Central memory CD8-positive, alpha-beta T cell (primary cell): Measurements from ENCODE around the gene CD99.

ENCODE experiments used
- ATAC-seq: fragments of 150-1000 bp; cut with Tn5 transposase; replicated peaks from 2 replicates; pipeline ENCODE4 v1.10.0; 2022; ENCODE audit warnings: mild to moderate bottlenecking, moderate FRiP score, moderate number of reproducible peaks; ENCODE audit not compliant: poor library complexity, severe bottlenecking; ENCODE audit errors: extremely low read depth
- DNase-seq, 2 donors: peaks; one replicate each; pipeline ENCODE4 v3.0.0; 2021; ENCODE audit warnings: low spot score in 2 of 2
- H3K27ac Mint-ChIP-seq: one replicate; pipeline ENCODE4 v1.8.0; 2022; ENCODE audit warnings: low read depth, mild to moderate bottlenecking, moderate library complexity, mixed read lengths
- H3K27me3 Mint-ChIP-seq: one replicate; pipeline ENCODE4 v1.8.0; 2022; ENCODE audit warnings: mixed read lengths
- H3K36me3 Mint-ChIP-seq: one replicate; pipeline ENCODE4 v1.8.0; 2022; ENCODE audit warnings: mild to moderate bottlenecking, moderate library complexity, mixed read lengths; ENCODE audit not compliant: insufficient read depth
- H3K4me1 Mint-ChIP-seq: one replicate; pipeline ENCODE4 v1.8.0; 2022; ENCODE audit warnings: mixed read lengths
- H3K4me3 Mint-ChIP-seq: one replicate; pipeline ENCODE4 v1.8.0; 2022; ENCODE audit warnings: mild to moderate bottlenecking, moderate library complexity, mixed read lengths
- H3K9me3 Mint-ChIP-seq: one replicate; pipeline ENCODE4 v1.8.0; 2022; ENCODE audit warnings: mixed read lengths

The CD99 gene

DNA sequence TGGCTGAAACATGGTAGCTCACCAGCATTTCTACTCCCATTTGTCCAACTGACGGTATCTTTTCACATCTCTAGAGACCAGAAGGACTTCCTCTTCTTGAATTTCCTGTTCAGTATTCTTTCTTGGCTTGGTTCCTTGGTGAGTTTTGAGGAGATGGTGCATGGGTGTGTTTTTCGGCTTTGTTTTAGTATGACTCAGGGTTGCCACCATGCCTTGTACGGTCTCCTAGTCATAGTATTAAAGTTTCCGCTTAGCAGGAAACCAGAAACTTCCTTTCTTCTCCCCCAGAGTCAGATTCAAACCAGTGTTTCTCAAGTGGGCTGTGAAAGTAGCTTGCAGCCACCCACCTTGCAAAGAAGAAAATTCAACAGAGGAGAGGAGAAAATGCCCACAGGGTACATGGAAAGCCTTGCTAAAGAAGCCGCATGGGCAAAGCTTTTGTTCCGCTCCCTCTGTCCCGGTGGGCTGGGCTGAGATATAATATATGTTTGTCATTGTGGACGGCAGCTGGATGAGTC is 5.7 kb downstream of the CD99 start:
- peak; percentile 83 for ATAC-seq
- Mint-ChIP-seq H3K9me3 (no peaks in the 10 kb centered on the region), H3K27ac (peak overlapping the region; percentile 90), H3K4me3 (peak overlapping the region; percentile 97), H3K4me1 (peaks cover 99% of the 10 kb centered on the region), H3K27me3 (no peaks in the 10 kb centered on the region), H3K36me3 (peaks cover 63% of the 10 kb centered on the region)
- peak in 1 of 2 donors; percentile 68 for DNase-seq

DNA sequence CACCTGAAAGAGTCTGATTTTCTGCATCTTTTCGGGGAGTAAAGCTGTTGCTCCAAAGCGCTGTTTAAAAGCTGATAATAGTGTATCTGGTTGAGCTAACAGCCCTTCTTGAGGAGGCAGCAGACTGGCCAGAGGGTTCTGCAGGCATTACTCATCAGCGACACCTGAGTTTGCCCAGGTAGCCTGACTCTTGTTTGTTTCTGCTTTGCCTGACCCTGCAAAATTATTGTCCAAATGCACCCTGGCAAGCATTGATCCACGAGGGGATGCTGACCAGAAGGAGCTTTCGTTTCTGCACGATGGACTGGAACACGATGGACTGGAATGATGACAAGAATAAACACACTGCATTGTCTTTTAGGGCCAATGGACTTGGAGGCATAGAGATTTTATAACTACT is 6.2 kb downstream of the CD99 start:
- Mint-ChIP-seq H3K4me3 (peak overlapping the region; percentile 97), H3K27me3 (no peaks in the 10 kb centered on the region), H3K27ac (peak overlapping the region; percentile 90), H3K36me3 (peaks cover 62% of the 10 kb centered on the region), H3K9me3 (no peaks in the 10 kb centered on the region), H3K4me1 (peaks cover 100% of the 10 kb centered on the region)
- DNase-seq: no peak
- peak; percentile 5 for ATAC-seq

DNA sequence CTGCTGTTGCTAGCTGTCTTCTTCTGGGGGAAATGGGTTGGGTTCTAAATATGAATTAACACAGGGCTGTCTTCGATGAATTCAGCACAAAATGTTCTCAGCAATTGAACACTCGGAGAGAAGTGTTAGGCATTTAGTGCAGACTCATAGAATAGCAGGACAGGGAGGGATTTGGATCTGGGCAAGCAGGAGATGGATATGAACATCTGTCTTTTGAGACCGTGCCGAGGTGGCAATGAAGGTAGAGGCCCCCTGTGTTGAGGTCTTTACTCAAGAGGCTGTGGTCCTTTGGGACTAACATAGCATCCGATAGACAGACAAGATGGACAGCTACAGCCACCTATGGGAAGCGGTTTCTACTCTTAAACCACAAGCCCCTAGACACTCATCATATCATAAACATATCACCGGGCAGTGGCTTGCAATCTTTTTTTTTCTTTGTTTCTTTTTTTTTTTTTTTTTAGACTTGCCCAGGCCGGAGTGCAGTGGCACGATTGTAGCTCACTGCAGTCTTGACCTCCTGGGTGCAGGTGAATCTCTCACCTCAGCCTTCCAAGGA is 6.7 kb downstream of the CD99 start:
- ATAC-seq (no peak), DNase-seq (no peak)
- peaks cover 97% of the 10 kb centered on the region for H3K4me1 Mint-ChIP-seq
- H3K9me3 Mint-ChIP-seq: no peaks in the 10 kb centered on the region
- peak overlapping the region; percentile 97 for H3K4me3 Mint-ChIP-seq
- H3K36me3 Mint-ChIP-seq: peaks cover 60% of the 10 kb centered on the region
- H3K27ac Mint-ChIP-seq: peak overlapping the region; percentile 90
- no peaks in the 10 kb centered on the region for H3K27me3 Mint-ChIP-seq

DNA sequence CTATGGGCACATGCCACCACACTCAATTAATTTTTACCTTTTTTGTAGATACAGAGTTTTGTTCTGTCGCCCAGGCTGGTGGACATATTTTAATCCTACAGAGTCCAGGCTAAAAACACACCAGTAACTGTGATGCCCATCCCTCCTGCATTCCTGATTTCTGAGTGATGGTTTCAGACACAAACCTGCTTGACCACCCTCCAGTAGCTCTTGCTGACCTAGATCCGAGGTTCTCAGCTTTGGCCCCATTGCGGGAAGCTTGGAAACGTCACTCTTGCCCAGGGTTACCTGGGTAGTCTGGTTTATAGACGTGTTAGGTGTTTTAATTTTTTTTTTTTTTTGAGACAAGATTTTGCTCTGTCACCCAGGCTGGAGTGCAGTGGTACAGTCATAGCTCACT is 7.5 kb downstream of the CD99 start:
- H3K9me3 Mint-ChIP-seq: no peaks in the 10 kb centered on the region
- H3K4me3 Mint-ChIP-seq: peak overlapping the region; percentile 97
- H3K27ac Mint-ChIP-seq: peak overlapping the region; percentile 90
- H3K4me1 Mint-ChIP-seq: peaks cover 96% of the 10 kb centered on the region
- H3K27me3 Mint-ChIP-seq: no peaks in the 10 kb centered on the region
- no peak for DNase-seq
- peaks cover 61% of the 10 kb centered on the region for H3K36me3 Mint-ChIP-seq
- ATAC-seq: no peak

DNA sequence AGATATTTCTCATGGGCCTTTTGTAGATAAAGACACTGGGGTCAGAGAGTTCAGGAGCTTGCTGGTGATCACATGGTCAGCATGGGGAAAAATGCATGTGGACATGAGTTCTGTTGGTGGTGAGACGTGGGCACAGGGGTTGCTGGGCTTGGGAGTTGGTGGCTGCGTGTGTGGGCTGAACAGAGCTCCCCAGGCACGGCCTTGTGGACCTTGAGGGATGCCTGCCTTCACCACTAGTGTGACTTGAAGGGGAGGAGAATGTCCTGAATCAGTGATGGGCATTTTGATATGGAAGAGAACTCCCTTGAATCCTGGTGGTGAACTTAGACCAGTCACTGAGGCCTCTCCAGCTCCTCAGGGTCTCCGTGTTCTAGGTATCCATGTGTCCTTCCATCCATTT is 8.9 kb downstream of the CD99 start:
- no peak for DNase-seq
- peaks cover 59% of the 10 kb centered on the region for H3K36me3 Mint-ChIP-seq
- H3K9me3 Mint-ChIP-seq: no peaks in the 10 kb centered on the region
- H3K27me3 Mint-ChIP-seq: no peaks in the 10 kb centered on the region
- H3K4me3 Mint-ChIP-seq: peak overlapping the region; percentile 97
- H3K4me1 Mint-ChIP-seq: peaks cover 96% of the 10 kb centered on the region
- H3K27ac Mint-ChIP-seq: peak overlapping the region; percentile 90
- ATAC-seq: no peak

DNA sequence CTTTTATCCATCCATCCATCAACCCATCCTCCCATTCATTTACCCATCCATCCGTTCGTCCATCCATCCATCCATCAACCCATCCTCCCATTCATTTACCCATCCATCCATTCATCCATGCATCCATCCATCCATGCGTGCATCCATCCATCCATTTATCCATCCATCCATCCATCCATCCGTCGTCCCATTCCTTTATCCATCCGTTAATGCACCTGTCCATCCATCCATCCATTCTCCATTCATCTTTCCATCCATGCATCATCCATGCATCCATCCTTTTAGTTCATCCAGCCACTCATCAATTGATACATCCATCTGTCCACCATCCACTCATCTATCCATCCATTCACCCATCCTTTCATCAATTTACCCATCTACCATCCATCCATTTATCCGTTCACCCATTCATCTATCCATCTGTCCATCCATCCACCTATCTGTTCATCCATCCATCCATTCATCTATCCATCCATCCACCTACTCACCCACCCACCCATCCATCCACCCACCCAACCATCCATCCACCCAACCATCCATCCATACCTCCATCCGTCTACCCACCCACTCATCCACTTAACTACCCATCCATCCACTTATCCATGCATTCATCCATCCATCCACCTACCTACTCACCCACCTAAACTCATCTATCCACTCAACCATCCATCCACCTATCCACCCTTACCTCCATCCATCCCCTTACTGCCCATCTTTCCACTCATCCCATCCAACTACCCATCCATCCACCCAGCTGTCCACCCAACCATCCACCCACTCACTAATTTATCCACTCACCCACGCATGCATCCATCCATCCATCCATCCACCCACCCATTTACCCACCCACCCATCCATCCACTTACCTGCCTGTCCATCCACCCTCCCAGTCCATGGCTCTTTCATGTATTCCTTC is 9.6 kb downstream of the CD99 start:
- Mint-ChIP-seq H3K4me1 (peaks cover 95% of the 10 kb centered on the region), H3K27ac (peak overlapping the region; percentile 90), H3K27me3 (no peaks in the 10 kb centered on the region), H3K9me3 (no peaks in the 10 kb centered on the region), H3K4me3 (peak overlapping the region; percentile 97), H3K36me3 (peaks cover 61% of the 10 kb centered on the region)
- DNase-seq: no peak
- no peak for ATAC-seq

DNA sequence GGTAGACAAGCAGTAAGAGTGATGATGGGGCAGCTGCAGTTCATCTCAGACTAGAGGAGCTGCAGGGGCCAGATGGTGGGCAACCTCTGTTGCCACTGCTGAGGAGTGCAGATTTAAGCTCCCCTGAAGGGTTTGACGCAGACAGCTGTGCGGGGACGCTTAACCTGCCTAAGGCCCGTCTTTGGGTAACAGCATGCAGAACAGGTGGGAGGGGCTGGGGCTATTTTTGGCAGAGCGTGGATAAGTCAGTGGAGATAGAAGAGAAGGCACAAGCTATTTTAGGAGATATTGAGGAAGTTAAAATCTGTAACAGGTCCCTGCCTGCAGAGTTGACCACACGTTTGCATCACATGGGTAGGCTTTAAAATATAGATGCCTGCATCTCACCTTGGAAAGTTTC is 10.5 kb downstream of the CD99 start:
- peaks cover 62% of the 10 kb centered on the region for H3K36me3 Mint-ChIP-seq
- ATAC-seq (no peak), DNase-seq (no peak)
- H3K9me3 Mint-ChIP-seq: no peaks in the 10 kb centered on the region
- H3K27ac Mint-ChIP-seq: peak overlapping the region; percentile 90
- H3K4me1 Mint-ChIP-seq: peaks cover 86% of the 10 kb centered on the region
- H3K4me3 Mint-ChIP-seq: peak overlapping the region; percentile 97
- H3K27me3 Mint-ChIP-seq: no peaks in the 10 kb centered on the region

DNA sequence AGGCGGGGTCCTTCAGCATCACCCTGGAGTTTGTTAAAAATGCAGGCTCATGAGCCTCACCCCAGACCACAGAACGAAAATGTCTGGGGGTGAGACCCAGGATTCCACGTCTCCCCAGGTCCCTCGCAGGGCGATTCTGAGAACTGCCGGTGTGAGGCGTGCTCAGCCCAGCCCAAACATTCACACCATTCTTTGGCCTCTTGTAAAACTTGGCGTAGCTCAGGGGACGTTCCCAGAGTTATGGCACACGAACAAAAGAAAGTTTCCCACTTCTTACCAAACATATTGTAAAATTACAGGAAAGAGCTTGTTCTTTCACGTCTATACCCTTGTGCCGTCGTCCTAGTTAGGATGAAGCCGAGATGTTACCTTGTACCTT is 12.9 kb downstream of the CD99 start:
- peaks cover 84% of the 10 kb centered on the region for H3K4me1 Mint-ChIP-seq
- no peaks in the 10 kb centered on the region for H3K9me3 Mint-ChIP-seq
- H3K27me3 Mint-ChIP-seq: no peaks in the 10 kb centered on the region
- H3K27ac Mint-ChIP-seq: peak overlapping the region; percentile 90
- no peak for DNase-seq
- peaks cover 57% of the 10 kb centered on the region for H3K36me3 Mint-ChIP-seq
- H3K4me3 Mint-ChIP-seq: peak overlapping the region; percentile 97
- ATAC-seq: no peak

DNA sequence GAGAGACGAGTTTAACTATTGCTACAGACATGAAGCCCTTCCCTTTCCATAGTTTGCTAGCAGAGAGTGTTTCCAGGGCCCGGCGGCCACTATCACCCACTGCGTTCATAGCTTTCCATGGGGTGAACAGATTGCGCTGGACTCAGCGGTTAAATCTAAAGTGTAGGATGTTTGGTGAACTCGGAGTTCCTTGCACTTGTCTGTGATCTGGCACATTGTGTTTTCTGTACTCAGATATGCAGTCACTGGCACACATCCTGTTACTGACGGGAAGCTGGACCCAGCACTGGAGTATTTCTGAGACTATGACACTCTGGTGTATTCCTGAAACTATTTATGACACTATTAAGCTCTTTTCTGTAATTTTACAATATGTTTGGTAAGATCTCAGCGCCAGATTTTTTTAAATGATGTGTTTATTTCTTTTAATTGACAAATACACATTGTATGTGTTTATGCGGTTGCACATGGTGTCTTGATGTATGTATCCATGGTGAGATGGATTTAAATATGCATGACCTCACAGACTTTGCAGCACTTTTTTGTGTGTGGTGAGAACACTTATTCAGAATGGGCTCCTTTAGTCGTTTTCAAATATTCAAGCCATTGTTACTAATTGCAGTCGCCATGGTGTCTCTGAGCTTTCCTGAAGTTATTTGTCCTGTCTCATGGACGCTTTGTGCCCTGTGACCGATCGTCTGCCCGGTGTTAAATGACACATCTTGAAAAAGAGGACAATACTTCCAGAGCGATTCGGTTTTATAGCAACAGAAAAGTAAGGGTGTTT is 14.1 kb downstream of the CD99 start:
- peak overlapping the region; percentile 97 for H3K4me3 Mint-ChIP-seq
- H3K36me3 Mint-ChIP-seq: peaks cover 52% of the 10 kb centered on the region
- H3K27me3 Mint-ChIP-seq: no peaks in the 10 kb centered on the region
- no peak for ATAC-seq
- DNase-seq: no peak
- no peaks in the 10 kb centered on the region for H3K9me3 Mint-ChIP-seq
- peak overlapping the region; percentile 90 for H3K27ac Mint-ChIP-seq
- H3K4me1 Mint-ChIP-seq: peaks cover 84% of the 10 kb centered on the region

DNA sequence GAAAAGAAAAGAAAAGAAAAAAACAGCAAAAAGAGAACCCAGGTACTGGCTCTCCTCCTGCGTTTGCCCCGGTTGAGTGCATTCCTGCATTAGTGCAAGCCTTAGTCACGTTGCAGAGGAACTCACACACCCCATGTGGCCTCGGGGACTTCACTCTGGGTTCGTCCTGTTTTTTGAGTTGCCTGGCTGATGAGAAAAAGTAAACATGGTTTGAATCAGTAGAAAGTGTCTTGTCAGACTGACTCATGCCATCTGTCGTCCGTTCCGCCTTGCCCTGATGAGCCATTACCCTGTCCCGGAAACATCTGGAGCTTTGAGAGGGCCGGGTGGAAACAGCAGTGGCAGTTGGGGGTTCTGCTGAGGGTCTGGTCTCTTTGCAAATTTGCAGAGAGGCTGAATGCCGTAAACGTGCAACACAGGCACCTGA is 16.3 kb downstream of the CD99 start:
- Mint-ChIP-seq H3K27me3 (no peaks in the 10 kb centered on the region), H3K4me1 (peaks cover 68% of the 10 kb centered on the region), H3K27ac (peak overlapping the region; percentile 91), H3K36me3 (peaks cover 47% of the 10 kb centered on the region), H3K9me3 (no peaks in the 10 kb centered on the region), H3K4me3 (peak overlapping the region; percentile 77)
- peak; percentile 61 for ATAC-seq
- peak in 1 of 2 donors; percentile 56 for DNase-seq

DNA sequence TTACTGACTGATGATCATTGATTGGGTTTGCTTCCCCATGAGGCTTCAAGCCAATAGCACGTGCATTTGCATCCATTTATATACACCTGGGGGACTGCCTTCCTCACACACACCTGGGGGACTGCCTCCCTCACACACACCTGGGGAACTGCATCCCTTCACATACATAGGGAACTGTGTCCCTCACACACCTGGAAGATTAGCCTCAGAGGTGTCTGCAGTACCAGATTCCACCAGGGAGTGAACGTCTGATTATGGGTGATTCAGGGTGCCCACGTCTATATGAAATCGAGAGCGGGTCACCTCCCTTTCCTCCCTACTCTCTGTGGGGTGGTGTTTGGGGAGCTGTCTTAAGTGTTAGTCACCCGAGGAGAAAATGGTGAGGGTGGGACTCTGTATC is 16.9 kb downstream of the CD99 start:
- H3K36me3 Mint-ChIP-seq: peaks cover 47% of the 10 kb centered on the region
- no peaks in the 10 kb centered on the region for H3K27me3 Mint-ChIP-seq
- ATAC-seq: peak; percentile 9
- peaks cover 65% of the 10 kb centered on the region for H3K4me1 Mint-ChIP-seq
- peak overlapping the region; percentile 91 for H3K27ac Mint-ChIP-seq
- DNase-seq: no peak
- H3K9me3 Mint-ChIP-seq: no peaks in the 10 kb centered on the region
- H3K4me3 Mint-ChIP-seq: peak overlapping the region; percentile 77

DNA sequence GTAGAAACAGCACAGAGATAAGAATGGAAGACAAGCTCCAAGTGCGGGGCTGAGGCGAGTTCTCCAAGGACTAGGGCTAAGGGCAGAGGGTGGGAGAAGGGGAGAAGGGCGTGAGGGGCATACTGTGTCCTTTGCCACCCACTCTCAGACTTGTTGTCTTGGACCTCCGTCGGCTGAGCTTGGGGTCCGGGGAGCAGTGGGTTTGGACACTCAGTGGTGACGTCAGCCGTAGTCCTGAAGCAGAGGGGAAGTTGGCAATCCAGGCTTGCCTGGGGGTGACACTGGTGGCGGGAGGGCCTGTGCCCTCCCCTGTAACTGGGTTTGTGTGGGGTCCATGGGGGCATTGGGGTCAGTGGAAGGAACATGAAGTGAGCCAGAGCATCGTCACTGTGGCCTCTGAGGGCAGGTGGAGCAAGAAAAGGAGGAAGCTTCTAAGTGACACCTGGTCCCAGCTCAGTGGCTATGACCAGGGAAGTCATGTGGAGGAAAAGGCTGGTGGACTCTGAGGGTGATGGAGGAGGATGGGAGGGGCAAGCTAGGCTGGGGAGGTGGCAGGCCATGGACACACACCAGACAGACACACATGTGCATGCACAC is 17.6 kb downstream of the CD99 start:
- no peak for ATAC-seq
- peaks cover 43% of the 10 kb centered on the region for H3K36me3 Mint-ChIP-seq
- H3K27me3 Mint-ChIP-seq: no peaks in the 10 kb centered on the region
- H3K4me1 Mint-ChIP-seq: peaks cover 58% of the 10 kb centered on the region
- no peaks in the 10 kb centered on the region for H3K9me3 Mint-ChIP-seq
- H3K4me3 Mint-ChIP-seq: peak overlapping the region; percentile 77
- H3K27ac Mint-ChIP-seq: peak overlapping the region; percentile 91
- DNase-seq: no peak
